Measurements from ENCODE around the gene RBM26.

RBM26 gene

DNA sequence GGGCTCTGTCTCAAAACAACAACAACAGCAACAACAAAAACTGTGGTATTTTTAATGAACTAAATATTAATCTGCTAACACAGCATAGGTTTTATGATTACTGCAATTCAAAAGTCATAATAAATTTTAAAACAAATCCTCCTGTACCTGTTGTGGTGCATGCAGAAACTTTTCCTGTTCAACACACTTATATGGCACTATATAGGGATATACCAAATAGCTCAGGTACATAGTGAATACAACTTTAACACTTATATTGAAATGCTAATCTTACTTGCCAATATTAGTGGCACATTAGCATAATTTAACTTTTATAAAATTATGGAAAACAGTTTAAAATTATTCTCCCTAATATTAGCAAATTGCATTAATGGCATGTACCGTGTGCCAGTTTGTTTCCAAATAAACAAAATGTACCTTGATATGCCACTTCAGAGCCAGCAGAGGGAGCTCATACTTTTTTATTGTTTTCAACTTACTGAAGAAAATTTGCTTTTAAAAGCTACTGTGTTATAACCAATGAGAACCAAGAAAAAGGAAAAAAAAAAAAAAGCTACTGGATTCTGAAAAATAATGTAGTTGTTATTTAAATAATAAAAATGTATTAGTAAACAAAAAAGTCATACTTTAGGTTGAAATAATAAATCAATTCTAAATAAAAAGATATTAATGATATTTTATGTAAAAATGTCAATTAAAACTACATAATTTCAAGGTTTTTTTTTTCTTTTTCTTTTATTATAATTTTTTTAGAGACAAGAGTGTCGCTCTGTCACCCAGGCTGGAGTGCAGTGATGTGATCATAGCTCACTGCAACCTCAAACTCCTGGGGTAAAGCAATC is 18.0 kb upstream of the RBM26 start:
- intact Hi-C loops (cut with DNase I) = loop anchor here (1.0 kb wide), 1 partner anchor 117 kb away; no protein-coding TSS in a partner anchor
- no peak for DNase-seq

DNA sequence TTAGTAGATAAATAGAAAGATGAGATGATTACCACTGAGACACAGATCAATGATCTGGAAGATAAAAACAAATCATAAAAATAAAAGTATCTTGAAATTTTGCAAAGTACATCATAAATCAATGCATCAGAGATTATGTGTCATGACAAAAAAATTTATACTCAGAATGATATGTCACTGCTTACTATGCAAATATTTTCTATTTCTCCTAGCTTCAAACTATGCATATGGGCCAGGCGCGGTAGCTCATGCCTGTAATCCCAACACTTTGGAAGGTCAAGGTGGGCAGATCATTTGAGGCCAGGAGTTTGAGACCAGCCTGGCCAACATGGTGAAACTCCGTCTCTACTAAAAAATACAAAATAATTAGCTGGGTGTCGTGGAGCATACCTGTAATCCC is 17.3 kb upstream of the RBM26 start:
- intact Hi-C loops (cut with DNase I) = no loop called here
- DNase-seq = no peak

DNA sequence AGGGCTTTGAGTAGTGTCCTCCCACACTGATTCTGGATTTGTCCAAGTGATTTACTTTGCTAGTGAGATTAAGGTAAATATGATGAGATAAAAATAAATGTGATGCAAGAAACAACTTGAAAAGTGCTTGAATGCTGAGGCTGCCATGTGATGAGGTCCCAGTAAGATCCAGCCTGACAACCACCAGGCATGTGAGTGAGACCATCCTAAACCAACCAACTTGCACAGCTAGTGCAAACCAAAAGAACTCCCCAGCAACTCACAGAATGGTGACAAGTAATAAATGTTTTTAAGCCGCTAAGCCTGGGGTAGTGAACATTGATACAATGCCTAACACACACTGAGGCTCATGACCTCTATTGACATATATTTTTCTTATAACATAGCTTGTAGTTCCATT is 13.3 kb upstream of the RBM26 start:
- intact Hi-C loops (cut with DNase I) = no loop called here
- no peak for DNase-seq

DNA sequence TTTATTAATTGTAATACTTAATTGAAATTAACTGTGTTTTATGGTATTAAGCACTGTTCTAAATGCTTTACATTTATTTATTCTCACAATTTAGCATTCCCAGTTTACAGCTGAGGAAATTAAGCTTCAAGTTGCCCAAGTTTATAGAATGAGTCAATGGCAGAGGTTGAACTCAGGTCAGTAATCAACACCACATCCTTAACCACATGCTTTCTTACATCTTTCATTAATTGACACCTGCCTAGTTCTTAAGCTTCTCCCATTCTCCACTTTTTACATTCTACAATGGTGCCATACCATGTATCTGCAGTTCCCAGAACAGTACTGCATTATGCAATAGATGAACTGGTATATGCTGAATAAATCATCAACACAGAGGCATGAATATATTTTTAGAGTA is 11.7 kb upstream of the RBM26 start:
- intact Hi-C loops (cut with DNase I) = no loop called here
- no peak for DNase-seq

DNA sequence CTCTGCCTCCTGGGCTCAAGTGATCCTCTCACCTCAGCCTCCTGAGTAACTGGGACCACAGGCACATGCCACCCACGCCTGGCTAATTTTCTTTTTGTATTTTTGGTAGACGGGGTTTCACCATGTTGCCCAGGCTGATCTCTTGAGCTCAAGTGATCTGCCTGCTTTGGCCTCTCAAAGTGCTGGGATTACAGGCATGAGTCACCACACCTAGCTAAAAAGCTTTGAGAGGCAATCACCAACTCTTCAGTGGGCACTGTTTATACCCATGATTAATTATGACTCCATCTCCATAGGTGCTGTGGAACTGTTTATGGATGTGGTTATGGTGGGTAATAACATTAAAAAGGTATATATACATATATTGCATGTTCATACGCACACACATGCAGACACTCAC is 7.5 kb upstream of the RBM26 start:
- DNase-seq = no peak
- intact Hi-C loops (cut with DNase I) = no loop called here

DNA sequence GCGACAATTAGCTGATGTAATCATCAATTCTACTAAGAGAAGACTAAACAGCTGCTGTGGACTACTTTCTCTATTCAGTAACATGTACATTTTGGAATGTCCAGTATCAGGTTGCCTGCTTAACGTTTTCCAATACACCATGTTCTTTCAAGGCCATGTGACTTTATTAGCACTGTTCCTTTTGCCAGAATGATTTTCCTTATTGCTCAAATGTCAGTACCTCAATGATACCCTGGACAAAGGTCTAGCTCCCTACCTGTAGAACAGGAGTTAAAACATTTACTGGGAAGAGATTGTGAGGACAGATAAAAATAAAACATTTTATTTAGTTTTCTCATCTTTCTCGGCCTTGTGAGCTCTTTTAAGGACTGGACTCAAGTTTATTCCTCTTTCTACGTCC is 3.8 kb upstream of the RBM26 start:
- intact Hi-C loops (cut with DNase I) = loop anchor here (5.0 kb wide), 1 partner anchor 72 kb away; the partner anchor contains the start of gene NDFIP2

DNA sequence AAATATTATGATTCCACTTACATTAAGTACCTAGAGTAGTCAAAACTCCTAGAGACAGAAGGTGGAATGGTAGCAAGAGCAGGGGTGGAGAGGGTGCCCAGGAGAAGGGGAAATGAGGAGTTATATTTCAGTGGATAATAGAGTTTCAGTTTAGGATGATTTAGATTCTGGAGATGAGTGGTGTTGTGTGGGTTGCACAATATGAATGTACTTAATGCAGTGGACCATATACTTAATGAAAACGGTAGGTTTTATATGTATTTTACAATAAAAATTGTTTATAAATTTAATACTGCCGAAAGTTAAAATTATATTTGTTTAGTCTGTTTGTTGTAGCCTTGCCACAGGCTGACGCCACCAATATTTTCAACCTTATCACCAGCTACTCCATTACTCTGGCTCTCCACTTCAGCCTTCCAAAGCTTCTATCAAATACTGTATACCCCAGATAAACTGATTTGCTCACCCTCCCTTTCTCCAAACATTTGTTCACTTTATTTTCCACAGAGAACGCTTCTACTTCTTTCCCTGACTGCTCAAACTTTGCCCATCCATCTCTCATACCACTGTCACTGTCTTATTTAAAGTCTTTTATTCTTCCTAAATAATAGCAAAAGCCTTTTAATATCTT is 1.4 kb upstream of the RBM26 start:
- intact Hi-C loops (cut with DNase I) = loop anchor here (5.0 kb wide), 1 partner anchor 75 kb away; the partner anchor contains the start of gene NDFIP2

More for the DNA sequence above, 3.8 kb upstream of the RBM26 start:
- no peak for DNase-seq

DNA sequence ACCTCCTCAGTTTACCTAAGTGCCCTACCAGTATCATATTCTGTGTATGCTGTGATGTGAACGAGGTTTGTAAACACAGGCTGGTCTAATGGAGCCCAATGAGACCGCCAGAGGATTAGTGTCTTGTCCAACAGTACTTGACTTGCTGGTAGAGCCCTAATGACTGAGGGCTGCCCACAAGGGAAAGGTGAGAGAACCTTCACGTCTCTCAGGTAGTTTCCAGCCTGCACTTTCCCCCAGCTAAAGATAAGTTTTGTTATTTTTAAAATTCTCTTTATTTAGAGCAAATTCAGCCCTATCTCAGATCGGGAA is 498 bp upstream of the RBM26 start:
- no peak for DNase-seq
- intact Hi-C loops (cut with DNase I) = loop anchor here (5.0 kb wide), 1 partner anchor 76 kb away; the partner anchor contains the start of gene NDFIP2

More for the DNA sequence above, 1.4 kb upstream of the RBM26 start:
- no peak for DNase-seq

DNA sequence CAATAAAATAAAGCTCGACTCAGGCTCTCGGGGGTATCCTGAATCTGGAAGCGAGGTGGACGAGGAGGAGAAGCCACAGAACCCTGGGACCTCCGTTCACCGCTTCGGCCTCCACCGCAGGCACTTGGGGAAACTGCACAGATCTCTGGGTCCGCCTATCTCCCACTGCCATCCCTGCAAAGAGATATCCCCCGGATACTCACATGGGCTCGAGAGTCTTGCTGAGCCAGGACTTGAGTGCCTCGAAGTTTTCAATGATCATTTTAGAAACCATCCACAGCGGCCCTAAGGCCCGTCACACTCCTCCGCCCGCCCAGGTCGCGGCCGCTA is 589 bp downstream of the RBM26 start:
- intact Hi-C loops (cut with DNase I) = loop anchor here (5.0 kb wide), 1 partner anchor 77 kb away; the partner anchor contains the start of gene NDFIP2
- DNase-seq = peak in 3 of 10 donors; percentile 55 to 81 (median 71)

DNA sequence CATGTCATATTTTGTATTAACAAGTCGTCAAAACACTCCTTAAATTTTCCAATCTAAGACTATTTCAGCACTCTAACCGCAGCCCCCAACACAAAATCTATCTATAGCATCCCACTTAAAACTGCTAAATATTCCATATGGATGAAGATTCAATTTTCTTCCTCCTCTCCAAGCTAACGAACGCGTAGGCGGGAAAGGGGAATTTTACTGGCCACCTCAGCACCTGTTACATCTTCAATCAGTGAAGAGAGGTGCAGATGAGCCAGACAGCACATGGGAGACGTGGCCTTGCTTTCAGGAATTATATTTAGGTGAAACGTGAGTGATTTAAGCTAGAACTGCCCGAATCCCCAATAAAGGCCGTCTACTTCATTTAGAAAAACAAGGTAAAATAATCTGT is 1.1 kb downstream of the RBM26 start:
- intact Hi-C loops (cut with DNase I) = loop anchor here (5.0 kb wide), 1 partner anchor 77 kb away; the partner anchor contains the start of gene NDFIP2
- peak in 1 of 10 donors; percentile 56 for DNase-seq

DNA sequence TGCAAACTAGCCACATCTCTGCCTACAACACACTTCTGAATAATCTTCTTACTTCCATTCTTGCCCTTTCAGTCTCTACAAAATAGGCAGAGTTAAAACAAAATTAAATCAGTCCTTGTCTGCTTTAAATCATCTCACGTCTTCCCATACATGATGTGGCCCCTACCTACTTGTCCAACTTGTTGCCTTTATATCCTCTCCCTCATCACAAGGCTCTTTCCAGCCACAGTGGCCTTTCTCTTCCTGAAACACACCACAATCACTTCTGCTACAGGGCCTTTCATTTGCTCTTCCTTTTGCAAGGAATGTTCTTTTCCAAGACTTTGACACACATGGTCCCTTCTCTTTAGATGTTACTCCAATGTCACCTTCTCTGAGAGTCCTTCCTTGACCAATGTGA is 1.7 kb downstream of the RBM26 start:
- intact Hi-C loops (cut with DNase I) = no loop called here
- no peak for DNase-seq

DNA sequence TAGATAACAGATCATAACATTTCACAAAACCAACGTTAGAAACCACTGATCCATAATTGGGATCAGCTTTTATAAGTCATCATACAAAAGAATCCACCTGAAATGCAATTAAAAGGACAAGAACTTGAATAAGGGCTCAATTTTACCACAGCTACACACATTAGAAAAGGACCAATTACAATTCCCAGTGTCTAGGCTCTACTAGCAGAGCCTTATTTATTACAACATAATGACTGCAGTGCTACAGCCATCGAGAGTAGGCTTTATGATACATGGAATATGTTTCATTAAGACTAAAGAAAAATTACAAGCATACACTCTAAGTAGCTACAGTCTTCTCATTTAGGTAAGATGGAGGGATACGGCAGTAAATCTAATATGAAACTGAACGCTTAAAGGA is 2.9 kb downstream of the RBM26 start:
- intact Hi-C loops (cut with DNase I) = no loop called here
- DNase-seq = no peak

DNA sequence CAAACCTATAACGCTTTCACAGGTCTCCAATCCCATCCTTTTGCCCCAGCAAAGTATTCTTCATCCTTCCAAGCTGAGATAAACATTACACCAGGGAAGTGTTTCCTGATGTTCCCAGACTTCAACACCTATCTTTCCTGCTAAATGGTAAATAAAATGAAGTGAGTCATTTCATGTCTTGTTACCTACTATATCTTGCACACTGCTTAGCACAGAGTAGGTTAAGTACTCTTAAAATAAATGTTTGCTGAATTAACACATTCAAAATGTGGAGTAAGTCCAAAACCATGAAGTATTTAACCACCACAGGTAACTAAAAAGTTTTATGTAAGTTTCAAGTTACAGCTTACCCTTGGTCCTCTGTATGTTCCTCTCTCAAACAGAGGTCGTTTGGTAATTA is 3.4 kb downstream of the RBM26 start:
- no peak for DNase-seq
- intact Hi-C loops (cut with DNase I) = no loop called here

DNA sequence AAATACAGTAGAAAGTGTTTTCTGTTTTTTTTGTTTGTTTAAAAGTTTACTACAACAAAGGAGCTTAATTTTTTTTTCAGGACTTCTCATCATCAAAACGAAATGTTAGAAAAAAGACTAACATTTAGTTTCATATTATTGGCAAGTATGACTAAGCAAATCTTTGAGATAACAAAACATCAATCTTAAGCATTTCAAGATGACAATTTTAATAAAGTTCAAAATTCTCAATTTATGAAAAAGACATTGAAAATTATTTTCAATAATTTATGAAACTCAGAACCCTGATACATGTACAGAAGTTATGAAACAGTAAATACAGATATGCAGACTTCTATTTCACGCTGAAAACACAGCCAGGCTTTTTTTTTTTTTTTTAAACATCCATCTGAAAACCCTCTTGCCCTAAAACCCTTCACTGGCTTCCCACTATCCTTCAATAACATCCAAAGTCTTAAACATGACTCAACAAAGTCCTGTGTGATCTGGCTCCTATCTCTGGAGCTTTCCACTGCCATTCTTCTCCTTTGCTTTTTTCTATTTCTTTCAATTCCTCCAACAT is 3.9 kb downstream of the RBM26 start:
- intact Hi-C loops (cut with DNase I) = no loop called here
- no peak for DNase-seq

DNA sequence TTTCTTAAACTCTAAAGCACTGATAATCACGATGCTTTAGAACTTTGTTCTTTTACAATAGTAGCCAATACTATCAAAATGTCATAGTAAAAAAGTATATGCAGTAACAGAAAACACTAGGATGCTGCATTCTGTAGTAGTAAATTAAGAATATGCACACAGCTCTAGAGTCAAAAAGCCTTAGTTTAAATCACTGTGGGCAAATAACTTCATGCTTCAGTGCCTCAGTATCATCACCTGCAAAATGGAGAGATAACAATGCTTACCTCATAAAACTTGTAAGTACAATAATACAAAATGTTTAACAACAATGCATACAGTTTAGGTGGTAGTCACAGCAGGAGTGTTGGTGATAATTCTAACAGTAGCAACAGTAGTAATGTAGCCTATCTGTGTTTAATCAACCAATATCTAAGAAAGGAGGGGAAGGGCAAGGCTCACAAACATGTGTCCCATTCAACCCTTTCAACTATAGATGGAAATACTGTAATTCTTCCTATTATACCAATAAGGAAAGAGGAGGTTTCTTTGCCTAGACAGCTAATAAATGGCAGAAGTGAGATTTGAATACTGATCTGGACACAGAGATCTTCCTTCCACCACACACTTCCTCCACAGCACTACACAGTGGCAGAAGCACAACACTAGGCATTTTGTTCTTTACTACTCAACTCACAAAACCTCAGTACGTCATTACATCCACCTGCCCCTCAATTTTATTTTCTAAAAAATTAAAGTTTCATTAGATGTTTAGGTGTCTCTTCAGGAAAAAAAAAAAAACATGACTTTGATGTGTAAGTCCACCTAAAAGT is 4.6 kb downstream of the RBM26 start:
- intact Hi-C loops (cut with DNase I) = no loop called here
- DNase-seq = no peak

DNA sequence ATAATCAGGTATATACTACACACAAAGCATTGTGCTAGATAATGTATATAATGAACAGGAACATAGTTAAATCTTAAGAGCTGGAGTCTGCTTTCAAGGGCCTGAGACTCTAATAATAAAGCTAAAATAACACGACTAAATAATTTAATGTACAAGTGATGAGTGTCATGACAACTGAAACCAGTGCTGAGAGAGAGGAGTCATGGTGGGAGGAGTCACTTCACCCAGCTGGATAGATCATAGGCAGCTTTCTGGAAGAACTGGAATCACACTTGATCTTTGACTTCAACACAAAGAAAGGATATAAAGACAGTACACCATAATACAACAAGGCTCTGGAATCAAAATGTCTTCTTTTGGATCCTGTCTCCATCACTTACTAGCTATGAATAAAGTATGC is 7.1 kb downstream of the RBM26 start:
- no peak for DNase-seq
- intact Hi-C loops (cut with DNase I) = no loop called here

DNA sequence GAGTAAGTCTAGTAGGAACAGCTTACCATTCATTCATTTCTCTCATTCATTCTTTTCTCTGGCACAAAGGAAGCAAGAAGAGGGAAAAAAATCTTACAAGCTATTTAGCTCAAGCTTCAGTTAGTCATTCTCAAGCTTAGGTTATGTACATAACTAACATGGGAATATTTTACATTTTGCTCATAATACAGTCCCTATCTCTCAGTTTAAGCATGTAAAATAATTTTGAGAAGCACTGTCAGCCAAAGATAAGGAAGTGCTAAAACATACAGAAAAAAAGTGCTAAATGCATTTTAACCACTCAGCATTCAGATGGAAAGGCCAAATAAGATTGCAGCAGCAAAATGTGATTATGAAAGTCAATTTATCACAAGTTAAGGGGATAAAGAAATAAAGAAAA is 7.9 kb downstream of the RBM26 start:
- intact Hi-C loops (cut with DNase I) = no loop called here
- no peak for DNase-seq

DNA sequence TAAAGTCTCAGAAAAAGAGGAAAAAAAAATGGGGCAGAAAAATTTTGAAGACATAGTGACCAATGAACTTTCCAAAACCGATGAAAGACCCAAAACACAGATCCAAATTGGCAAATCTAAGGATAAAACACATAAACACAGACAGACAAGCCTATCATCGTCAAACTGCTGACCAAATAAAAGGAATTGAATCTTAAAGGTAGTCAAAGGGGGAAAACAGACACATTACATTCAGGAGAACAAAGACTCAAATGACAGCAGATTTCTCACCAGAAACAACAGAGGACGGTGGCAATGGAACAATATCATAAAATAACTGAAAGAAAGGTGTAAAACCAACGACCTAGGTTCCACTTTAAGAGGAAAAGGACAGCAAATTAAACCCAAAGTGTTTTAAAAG is 10.2 kb downstream of the RBM26 start:
- intact Hi-C loops (cut with DNase I) = no loop called here
- no peak for DNase-seq

DNA sequence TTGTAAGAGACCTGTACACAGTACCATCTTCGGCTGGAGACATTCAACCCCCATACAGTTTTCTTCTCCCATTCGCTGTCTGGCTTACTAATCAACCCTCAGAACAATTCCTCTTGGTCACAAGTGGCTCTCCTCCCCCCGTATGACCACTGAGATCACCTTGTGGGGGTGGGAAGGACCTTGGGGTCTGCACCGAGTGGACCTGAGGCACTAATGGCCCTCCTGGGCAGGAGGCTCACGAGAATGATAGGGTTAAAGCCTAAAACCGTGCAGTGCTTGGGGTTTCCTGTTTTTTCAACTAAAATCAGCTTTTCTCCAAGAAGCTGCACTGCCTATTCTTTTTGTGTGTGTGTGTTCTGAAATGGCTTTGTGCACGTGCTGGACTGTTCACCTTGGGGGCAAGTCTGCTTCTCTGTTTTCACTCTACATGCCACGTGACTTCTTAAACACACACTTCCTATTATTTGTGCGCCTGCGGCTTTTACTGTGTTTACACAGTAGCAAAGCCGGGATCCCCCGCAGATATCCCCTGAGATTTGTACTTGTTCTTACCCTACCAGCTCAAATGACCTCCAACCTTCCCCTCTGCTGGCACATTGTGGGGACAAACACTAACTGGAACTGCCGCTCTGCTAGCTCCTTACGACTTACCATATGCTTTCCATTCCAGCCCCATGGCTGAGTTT is 12.3 kb downstream of the RBM26 start:
- no peak for DNase-seq
- intact Hi-C loops (cut with DNase I) = no loop called here

DNA sequence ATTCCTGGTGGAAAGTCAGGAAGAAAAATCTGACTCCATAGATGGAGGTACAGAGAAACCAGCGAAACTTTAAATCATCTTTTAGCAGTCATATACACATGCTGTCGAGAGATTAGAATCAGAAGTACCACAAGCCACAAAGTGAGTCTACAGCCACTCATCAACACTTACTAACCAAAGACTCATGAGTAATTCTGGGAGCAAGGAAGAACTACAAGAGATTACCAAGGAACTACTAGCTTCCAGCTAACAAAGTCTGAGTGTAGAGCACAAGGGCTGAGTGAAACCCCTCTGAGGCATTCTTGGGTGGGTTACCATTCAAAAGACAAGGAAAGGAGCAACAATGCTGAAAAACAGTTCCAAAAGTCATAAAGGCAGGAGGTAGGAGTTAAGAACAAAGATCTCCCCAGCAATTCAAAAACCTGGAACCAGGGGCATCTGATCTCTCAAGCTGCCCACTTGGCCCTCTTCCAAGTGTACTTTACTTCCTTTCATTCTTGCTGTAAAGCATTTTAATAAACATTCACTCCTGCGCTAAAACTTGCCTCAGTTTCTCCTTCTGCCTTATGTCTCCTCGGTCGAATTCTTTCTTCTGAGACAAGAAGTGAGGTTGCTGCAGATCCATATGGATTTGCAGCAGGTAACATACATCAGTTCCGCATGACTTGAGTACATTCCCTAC is 13.0 kb downstream of the RBM26 start:
- no peak for DNase-seq
- intact Hi-C loops (cut with DNase I) = no loop called here
